Measurements from ENCODE around the gene KLHL29. TPM values are rescaled to one million over a fixed set of nuclear protein-coding genes. Genes with fewer than 3 reads are reported as not detected.
A peak's percentile ranks its signal among the peaks of the same experiment; 100 is the strongest.

KLHL29 gene
- total and polyA plus RNA-seq, 2 of the 13 experiments (the other 11 are each of a cell fraction or from before 2014, with no cell fraction given) = 0.01 TPM; not detected in 1

DNA sequence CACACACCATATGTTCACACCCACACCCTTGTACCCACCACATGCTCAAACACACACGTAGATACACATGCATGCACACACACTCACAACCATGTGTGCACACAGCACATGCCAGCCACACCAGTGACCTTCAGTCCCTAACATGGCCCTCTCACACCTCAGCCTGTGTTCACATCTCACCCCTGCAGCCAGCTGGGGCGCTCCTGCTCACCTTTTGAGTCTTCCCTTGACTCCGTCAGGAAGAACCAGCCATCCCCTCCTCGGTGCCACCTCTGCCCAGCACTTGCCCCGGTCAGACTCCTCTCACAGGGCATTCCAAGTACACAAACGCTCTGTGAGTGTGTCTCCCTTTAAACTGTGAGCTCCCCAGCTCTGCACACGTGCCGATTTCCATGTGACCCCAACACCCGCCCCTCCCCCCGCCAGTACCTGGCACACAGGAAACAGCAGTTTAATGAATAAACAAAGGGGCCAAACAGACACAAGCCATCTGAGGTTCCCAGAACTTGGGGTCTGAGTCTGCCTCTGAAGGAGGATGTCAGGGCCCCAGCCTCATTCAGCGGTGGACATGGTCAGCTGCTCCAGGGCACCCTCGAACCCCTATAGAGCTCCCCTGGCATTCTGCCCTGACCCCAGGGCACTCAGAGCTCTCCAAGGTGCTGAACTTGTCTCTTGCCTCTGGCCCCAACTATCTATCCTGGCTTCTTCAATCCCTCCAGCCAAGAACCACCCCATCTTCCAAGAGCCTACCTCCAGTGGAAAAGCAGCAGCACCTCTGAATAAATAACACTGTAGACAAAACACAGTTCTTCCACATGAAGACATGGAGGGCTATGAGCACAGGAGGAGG lies 289.1 kb downstream of the KLHL29 start (continued):
- peak; percentile 56; the same call in 1 of the 2 replicates for TF ChIP-seq CCDC6 (CRISPR knock-in tag; IDR thresholded peaks at IDR 0.05)
- TF ChIP-seq KDM2A (CRISPR knock-in tag; IDR thresholded peaks at IDR 0.05; ENCODE audit: borderline replicate concordance, low read depth) = peak; percentile 29; the same call in 1 of the 2 replicates
- peak; percentile 40; the same call in 1 of the 2 replicates for TF ChIP-seq ZNF790 (CRISPR knock-in tag; IDR thresholded peaks at IDR 0.05; ENCODE audit: borderline replicate concordance)
- TF ChIP-seq ZNF260 (CRISPR knock-in tag; IDR thresholded peaks at IDR 0.05; ENCODE audit: borderline replicate concordance, low read depth) = no peak
- peak; percentile 88; a peak in 3 of 4 replicates for TF ChIP-seq NR2F1 (CRISPR knock-in tag; IDR thresholded peaks at IDR 0.05)
- no peak for TF ChIP-seq EP300 (IDR thresholded peaks at IDR 0.05; ENCODE audit: low read depth in 2 of 2, low read length in 2 of 2)
- TF ChIP-seq EP300 (CRISPR knock-in tag; IDR thresholded peaks at IDR 0.05; ENCODE audit: borderline replicate concordance) = no peak
- TF ChIP-seq, protein P1, sequence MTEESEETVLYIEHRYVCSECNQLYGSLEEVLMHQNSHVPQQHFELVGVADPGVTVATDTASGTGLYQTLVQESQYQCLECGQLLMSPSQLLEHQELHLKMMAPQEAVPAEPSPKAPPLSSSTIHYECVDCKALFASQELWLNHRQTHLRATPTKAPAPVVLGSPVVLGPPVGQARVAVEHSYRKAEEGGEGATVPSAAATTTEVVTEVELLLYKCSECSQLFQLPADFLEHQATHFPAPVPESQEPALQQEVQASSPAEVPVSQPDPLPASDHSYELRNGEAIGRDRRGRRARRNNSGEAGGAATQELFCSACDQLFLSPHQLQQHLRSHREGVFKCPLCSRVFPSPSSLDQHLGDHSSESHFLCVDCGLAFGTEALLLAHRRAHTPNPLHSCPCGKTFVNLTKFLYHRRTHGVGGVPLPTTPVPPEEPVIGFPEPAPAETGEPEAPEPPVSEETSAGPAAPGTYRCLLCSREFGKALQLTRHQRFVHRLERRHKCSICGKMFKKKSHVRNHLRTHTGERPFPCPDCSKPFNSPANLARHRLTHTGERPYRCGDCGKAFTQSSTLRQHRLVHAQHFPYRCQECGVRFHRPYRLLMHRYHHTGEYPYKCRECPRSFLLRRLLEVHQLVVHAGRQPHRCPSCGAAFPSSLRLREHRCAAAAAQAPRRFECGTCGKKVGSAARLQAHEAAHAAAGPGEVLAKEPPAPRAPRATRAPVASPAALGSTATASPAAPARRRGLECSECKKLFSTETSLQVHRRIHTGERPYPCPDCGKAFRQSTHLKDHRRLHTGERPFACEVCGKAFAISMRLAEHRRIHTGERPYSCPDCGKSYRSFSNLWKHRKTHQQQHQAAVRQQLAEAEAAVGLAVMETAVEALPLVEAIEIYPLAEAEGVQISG (CRISPR knock-in tag; IDR thresholded peaks at IDR 0.05) = peak; percentile 63
- TF ChIP-seq MATR3 (CRISPR knock-in tag; IDR thresholded peaks at IDR 0.05) = no peak
- TF ChIP-seq ZNF367 (CRISPR knock-in tag; IDR thresholded peaks at IDR 0.05; ENCODE audit: borderline replicate concordance) = 0 out of 2 replicates have a peak, but pooled peaks have one; percentile 46
- no peak for TF ChIP-seq ARNT2 (CRISPR knock-in tag; IDR thresholded peaks at IDR 0.05; ENCODE audit: low read depth)
- TF ChIP-seq NPAS2 (CRISPR knock-in tag; IDR thresholded peaks at IDR 0.05; ENCODE audit: borderline replicate concordance) = no peak
- TF ChIP-seq ZFP36L2 (CRISPR knock-in tag; IDR thresholded peaks at IDR 0.05) = no peak
- TF ChIP-seq PRMT3 (CRISPR knock-in tag; IDR thresholded peaks at IDR 0.05; ENCODE audit: borderline replicate concordance, low read depth) = no peak
- no peak for TF ChIP-seq FOXK2 (IDR thresholded peaks at IDR 0.05)
- TF ChIP-seq HNF1B (CRISPR knock-in tag; IDR thresholded peaks at IDR 0.05) = 0 out of 2 replicates have a peak, but pooled peaks have one; percentile 19
- TF ChIP-seq SOX13 (IDR thresholded peaks at IDR 0.05) = no peak
- 0 out of 4 replicates have a peak, but pooled peaks of 1 of the 2 experiments have one; percentile 15 for TF ChIP-seq SOX13 (CRISPR knock-in tag; conservative IDR thresholded peaks at IDR 0.05 in 1 of 2, IDR thresholded peaks at IDR 0.05 in 1 of 2)
- TF ChIP-seq ZNF598 (CRISPR knock-in tag; IDR thresholded peaks at IDR 0.05; ENCODE audit: borderline replicate concordance) = no peak
- TF ChIP-seq, protein P2, sequence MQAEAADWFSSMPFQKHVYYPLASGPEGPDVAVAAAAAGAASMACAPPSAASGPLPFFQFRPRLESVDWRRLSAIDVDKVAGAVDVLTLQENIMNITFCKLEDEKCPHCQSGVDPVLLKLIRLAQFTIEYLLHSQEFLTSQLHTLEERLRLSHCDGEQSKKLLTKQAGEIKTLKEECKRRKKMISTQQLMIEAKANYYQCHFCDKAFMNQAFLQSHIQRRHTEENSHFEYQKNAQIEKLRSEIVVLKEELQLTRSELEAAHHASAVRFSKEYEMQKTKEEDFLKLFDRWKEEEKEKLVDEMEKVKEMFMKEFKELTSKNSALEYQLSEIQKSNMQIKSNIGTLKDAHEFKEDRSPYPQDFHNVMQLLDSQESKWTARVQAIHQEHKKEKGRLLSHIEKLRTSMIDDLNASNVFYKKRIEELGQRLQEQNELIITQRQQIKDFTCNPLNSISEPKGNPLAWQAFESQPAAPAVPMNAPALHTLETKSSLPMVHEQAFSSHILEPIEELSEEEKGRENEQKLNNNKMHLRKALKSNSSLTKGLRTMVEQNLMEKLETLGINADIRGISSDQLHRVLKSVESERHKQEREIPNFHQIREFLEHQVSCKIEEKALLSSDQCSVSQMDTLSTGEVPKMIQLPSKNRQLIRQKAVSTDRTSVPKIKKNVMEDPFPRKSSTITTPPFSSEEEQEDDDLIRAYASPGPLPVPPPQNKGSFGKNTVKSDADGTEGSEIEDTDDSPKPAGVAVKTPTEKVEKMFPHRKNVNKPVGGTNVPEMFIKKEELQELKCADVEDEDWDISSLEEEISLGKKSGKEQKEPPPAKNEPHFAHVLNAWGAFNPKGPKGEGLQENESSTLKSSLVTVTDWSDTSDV (CRISPR knock-in tag; IDR thresholded peaks at IDR 0.05) = no peak
- TF ChIP-seq CAMTA2 (CRISPR knock-in tag; IDR thresholded peaks at IDR 0.05; ENCODE audit: borderline replicate concordance) = no peak
- TF ChIP-seq ZBTB7A (CRISPR knock-in tag; IDR thresholded peaks at IDR 0.05) = no peak

All from HepG2 (cell line).